Spinal cord (tissue), 4 donors: Measurements from ENCODE around the gene TTC13. TPM values are rescaled to one million over a fixed set of nuclear protein-coding genes. Genes with fewer than 3 reads are reported as not detected.

Source experiments
- polyA plus RNA-seq, 2 donors: library from polyadenylated mRNA; unstranded; fragments of 120-200 nt; gene quantifications; one replicate each; pipeline ENCODE4 v1.2.1, GENCODE V29; 2013; ENCODE audit not compliant: insufficient read length in 2 of 2
- small RNA-seq: library from RNA; depleted of rRNA; stranded (forward); fragments of <200 nt; gene quantifications from one replicate; pipeline ENCODE3, GENCODE V24; 2014; ENCODE audit warnings: low replicate concordance
- total RNA-seq, 2 donors: library from RNA; depleted of rRNA in 1 of 2; stranded (reverse); fragments of 120-200 nt in 1 of 2; fragments of >200 nt in 1 of 2; gene quantifications; one replicate each; pipeline versions ENCODE4 v1.2.3 to v1.2.4, GENCODE V29; 2013 to 2014

The TTC13 gene
- total and polyA plus RNA-seq, 4 donors, result 23.5 to 48.3 (median 35.1) TPM

Small RNA genes within 50 kb of the gene (small RNA-seq; reads per million reads assigned to genes)
- gene RN7SL837P, result not detected

Other genes with a start within 250 kb of the TTC13 start
- under 1 TPM; 0.20 to 0.66 TPM for gene CAPN9, start 231.5 kb downstream of the TTC13 start, total RNA-seq
- gene CAPN9, start 231.5 kb downstream of the TTC13 start, polyA plus RNA-seq, result 1 to 10 TPM in 1 of 2 donors, under 1 TPM in 1; 0.20 to 1.6 TPM
- gene C1orf198, start 110.3 kb downstream of the TTC13 start, total RNA-seq, result 10 to 100 TPM; 51.1 to 96.1 TPM
- gene C1orf198, start 110.3 kb downstream of the TTC13 start, polyA plus RNA-seq, result 10 to 100 TPM; 75.2 to 80.7 TPM
- gene ARV1, start 233 bp upstream of the TTC13 start, total RNA-seq, result 10 to 100 TPM; 24.1 to 28.7 TPM
- gene ARV1, start 233 bp upstream of the TTC13 start, polyA plus RNA-seq, result 10 to 100 TPM; 34.8 to 40.4 TPM
- 10 to 100 TPM; 12.9 to 20.9 TPM for gene FAM89A, start 61.4 kb upstream of the TTC13 start, total RNA-seq
- gene FAM89A, start 61.4 kb upstream of the TTC13 start, polyA plus RNA-seq, result 10 to 100 TPM; 26.1 to 28.8 TPM
- 10 to 100 TPM in 1 of 2 donors, 1 to 10 TPM in 1; 5.2 to 13.8 TPM for gene TRIM67, start 183.2 kb upstream of the TTC13 start, total RNA-seq
- gene TRIM67, start 183.2 kb upstream of the TTC13 start, polyA plus RNA-seq, result 10 to 100 TPM; 33.9 to 37.2 TPM